OCI-LY3 (cell line): ENCODE results near the gene AGAP2.

Experiments
- H2AFZ ChIP-seq: fragments of 200-600, 300-600 bp; shearing (Covaris generic); 2 replicates; pipeline ENCODE4 v1.6.0; 2014; ENCODE audit warnings: antibody characterized with exemption, low read depth, low read length
- H3K27ac ChIP-seq: fragments of 200-600, 300-600 bp; sonication (generic); 2 replicates; pipeline ENCODE4 v1.5.1; 2014; ENCODE audit warnings: mild to moderate bottlenecking, low read length, moderate library complexity, mixed read lengths
- H3K27me3 ChIP-seq: fragments of 200-600, 300-600 bp; sonication (generic); 2 replicates; pipeline ENCODE4 v1.6.1; 2014; ENCODE audit warnings: low read depth, low read length, mixed read lengths
- H3K36me3 ChIP-seq: fragments of 200-600, 300-600 bp; sonication (generic); replicated peaks from 2 replicates; pipeline ENCODE3; 2014; ENCODE audit warnings: low read depth, low read length, mixed read lengths
- H3K4me1 ChIP-seq: fragments of 300-600, 200-600 bp; sonication (generic); 2 replicates; pipeline ENCODE4 v1.6.1; 2014; ENCODE audit warnings: low read length, mixed read lengths
- H3K4me2 ChIP-seq: fragments of 200-600, 300-600 bp; sonication (generic); 2 replicates; pipeline ENCODE4 v1.6.1; 2014; ENCODE audit warnings: low read length, mixed read lengths
- H3K4me3 ChIP-seq: fragments of 300-600, 200-600 bp; sonication (generic); 2 replicates; pipeline ENCODE4 v1.5.1; 2014; ENCODE audit warnings: antibody characterized with exemption, mild to moderate bottlenecking, low read length, moderate library complexity
- H3K79me2 ChIP-seq: fragments of 300-600, 200-600 bp; shearing (Covaris generic); 2 replicates; pipeline ENCODE4 v1.6.1; 2014; ENCODE audit warnings: mild to moderate bottlenecking, low read length, mixed read lengths
- H3K9ac ChIP-seq: fragments of 300-600, 200-600 bp; shearing (Covaris generic); 2 replicates; pipeline ENCODE4 v1.6.0; 2014; ENCODE audit warnings: mild to moderate bottlenecking, low read length, moderate library complexity
- H3K9me3 ChIP-seq: fragments of 200-600, 300-600 bp; shearing (Covaris generic); 2 replicates; pipeline ENCODE4 v1.6.1; 2014; ENCODE audit warnings: low read length, mixed read lengths; ENCODE audit not compliant: insufficient read depth
- H4K20me1 ChIP-seq: fragments of 200-600, 300-600 bp; sonication (generic); 2 replicates; pipeline ENCODE4 v1.6.1; 2016; ENCODE audit warnings: low read length, mixed read lengths; ENCODE audit not compliant: insufficient read depth
- EZH2phosphoT487 ChIP-seq: fragments of 200-600 bp; shearing (Covaris generic); IDR thresholded peaks from 2 replicates; pipeline ENCODE4 v1.6.1; 2018; ENCODE audit warnings: antibody characterized with exemption, mixed run types, low read depth
- TF ChIP-seq, protein P1 (sequence below): fragments of 200-600, 300-600 bp; sonication (generic); IDR thresholded peaks from 2 replicates; pipeline ENCODE4 v1.5.1; 2014; ENCODE audit warnings: antibody characterized with exemption, low read length, low read depth

The AGAP2 gene

DNA sequence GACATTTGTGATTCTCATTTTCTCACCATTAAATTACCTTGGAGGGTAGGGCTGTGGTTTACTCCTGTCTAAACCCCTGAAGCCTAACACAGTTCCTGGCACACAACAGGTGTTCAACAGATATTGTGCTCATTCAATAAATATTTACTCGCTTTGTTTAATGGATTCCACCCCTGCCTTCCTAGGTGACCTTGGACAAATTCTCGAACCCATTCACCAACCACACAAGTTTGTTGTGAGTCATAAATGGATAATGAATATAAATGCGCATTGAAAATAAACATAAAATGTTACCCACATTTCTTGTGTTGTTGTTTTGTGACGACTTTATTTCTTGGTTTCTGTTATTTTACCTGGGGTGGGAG is 43.7 kb upstream of the AGAP2 start:
- peaks cover 13% of the 10 kb centered on the region for H3K4me1 ChIP-seq
- no peaks in the 10 kb centered on the region for H3K9me3 ChIP-seq
- H3K4me2 ChIP-seq = peak overlapping the region; percentile 83
- peaks cover 19% of the 10 kb centered on the region for H3K79me2 ChIP-seq
- H2AFZ ChIP-seq = peak overlapping the region; percentile 89
- H3K27ac ChIP-seq = no peak overlapping the region
- TF ChIP-seq EZH2phosphoT487 = no peak
- TF ChIP-seq, protein P1, sequence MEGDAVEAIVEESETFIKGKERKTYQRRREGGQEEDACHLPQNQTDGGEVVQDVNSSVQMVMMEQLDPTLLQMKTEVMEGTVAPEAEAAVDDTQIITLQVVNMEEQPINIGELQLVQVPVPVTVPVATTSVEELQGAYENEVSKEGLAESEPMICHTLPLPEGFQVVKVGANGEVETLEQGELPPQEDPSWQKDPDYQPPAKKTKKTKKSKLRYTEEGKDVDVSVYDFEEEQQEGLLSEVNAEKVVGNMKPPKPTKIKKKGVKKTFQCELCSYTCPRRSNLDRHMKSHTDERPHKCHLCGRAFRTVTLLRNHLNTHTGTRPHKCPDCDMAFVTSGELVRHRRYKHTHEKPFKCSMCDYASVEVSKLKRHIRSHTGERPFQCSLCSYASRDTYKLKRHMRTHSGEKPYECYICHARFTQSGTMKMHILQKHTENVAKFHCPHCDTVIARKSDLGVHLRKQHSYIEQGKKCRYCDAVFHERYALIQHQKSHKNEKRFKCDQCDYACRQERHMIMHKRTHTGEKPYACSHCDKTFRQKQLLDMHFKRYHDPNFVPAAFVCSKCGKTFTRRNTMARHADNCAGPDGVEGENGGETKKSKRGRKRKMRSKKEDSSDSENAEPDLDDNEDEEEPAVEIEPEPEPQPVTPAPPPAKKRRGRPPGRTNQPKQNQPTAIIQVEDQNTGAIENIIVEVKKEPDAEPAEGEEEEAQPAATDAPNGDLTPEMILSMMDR = no peak
- H3K4me3 ChIP-seq = peak overlapping the region; percentile 89
- H3K9ac ChIP-seq = peak overlapping the region; percentile 39
- H4K20me1 ChIP-seq = no peaks in the 10 kb centered on the region
- peaks cover 25% of the 10 kb centered on the region for H3K36me3 ChIP-seq
- no peaks in the 10 kb centered on the region for H3K27me3 ChIP-seq

DNA sequence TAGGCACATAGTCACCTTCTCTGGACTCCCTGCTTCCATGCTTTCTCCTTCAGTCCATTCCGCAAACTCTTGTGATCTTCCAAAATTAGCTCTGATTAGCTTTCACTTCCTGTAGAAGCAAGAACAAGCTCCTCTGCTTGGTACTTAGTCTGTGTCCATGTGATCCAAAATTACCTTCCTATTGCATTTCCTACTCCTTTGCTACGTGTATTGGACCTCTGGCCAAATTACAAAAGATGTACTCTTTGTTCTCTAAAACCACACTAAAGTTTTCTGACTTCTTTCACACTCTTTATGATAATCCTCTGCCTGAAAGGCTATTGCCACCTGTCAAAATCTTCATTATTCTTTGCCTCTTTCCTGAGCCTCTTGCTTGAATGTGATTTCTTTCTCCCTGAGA is 43.3 kb upstream of the AGAP2 start:
- peak overlapping the region; percentile 83 for H3K4me2 ChIP-seq
- peaks cover 19% of the 10 kb centered on the region for H3K79me2 ChIP-seq
- H2AFZ ChIP-seq = no peak overlapping the region
- no peak overlapping the region for H3K9ac ChIP-seq
- TF ChIP-seq, protein P1 = no peak
- no peak for TF ChIP-seq EZH2phosphoT487
- H4K20me1 ChIP-seq = no peaks in the 10 kb centered on the region
- H3K9me3 ChIP-seq = no peaks in the 10 kb centered on the region
- H3K36me3 ChIP-seq = peaks cover 20% of the 10 kb centered on the region
- H3K27me3 ChIP-seq = no peaks in the 10 kb centered on the region
- H3K27ac ChIP-seq = no peak overlapping the region
- peaks cover 13% of the 10 kb centered on the region for H3K4me1 ChIP-seq
- H3K4me3 ChIP-seq = no peak overlapping the region

DNA sequence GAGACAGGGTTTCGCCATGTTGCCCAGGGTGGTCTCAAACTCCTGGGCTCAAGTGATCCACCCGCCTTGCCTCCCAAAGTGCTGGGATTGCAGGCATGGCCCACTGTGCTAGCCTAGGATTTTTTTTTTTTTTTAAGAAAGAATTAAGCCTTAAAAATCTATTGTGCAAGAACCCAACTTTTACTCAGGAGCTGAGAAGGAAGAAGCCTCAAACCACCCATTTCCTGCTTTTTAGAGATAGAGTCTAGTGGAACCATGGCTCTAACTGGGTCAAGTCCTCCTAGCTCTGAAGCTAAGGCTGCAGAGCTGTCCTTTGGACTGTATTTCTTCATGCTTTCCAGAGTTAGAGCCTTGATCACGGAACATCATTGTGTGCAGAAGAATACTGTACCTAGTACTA is 42.7 kb upstream of the AGAP2 start:
- no peaks in the 10 kb centered on the region for H3K27me3 ChIP-seq
- H3K4me3 ChIP-seq = no peak overlapping the region
- H3K4me2 ChIP-seq = no peak overlapping the region
- peaks cover 19% of the 10 kb centered on the region for H3K79me2 ChIP-seq
- no peak overlapping the region for H3K27ac ChIP-seq
- H2AFZ ChIP-seq = no peak overlapping the region
- TF ChIP-seq, protein P1 = no peak
- no peak for TF ChIP-seq EZH2phosphoT487
- peaks cover 15% of the 10 kb centered on the region for H3K36me3 ChIP-seq
- H4K20me1 ChIP-seq = no peaks in the 10 kb centered on the region
- H3K9me3 ChIP-seq = no peaks in the 10 kb centered on the region
- peaks cover 13% of the 10 kb centered on the region for H3K4me1 ChIP-seq
- no peak overlapping the region for H3K9ac ChIP-seq

DNA sequence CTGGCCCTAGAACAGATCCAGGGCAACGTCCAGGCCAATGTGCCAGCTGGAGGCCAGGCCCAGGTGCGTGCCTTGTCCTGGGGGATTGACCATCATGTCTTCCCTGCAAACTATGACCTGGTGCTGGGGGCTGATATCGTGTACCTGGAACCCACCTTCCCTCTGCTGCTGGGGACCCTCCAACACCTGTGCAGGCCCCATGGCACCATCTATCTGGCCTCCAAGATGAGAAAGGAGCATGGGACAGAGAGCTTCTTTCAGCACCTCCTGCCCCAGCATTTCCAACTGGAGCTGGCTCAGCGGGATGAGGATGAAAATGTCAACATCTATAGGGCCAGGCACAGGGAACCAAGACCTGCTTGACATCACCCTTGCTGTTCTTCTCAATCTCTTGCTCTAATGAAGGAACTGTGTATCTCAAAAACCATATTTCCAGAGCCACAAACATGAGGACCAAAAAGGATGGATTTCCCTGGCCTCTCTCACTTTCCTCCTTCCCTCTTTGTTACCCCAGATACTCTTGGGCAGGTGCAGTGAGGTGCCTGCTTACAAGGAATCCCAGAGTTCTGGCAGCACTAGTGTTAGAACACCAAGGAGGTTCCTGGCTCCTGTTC is 41.8 kb upstream of the AGAP2 start:
- no peak overlapping the region for H3K9ac ChIP-seq
- TF ChIP-seq EZH2phosphoT487 = no peak
- TF ChIP-seq, protein P1 = no peak
- no peak overlapping the region for H2AFZ ChIP-seq
- no peaks in the 10 kb centered on the region for H3K27me3 ChIP-seq
- H3K4me2 ChIP-seq = no peak overlapping the region
- H4K20me1 ChIP-seq = no peaks in the 10 kb centered on the region
- no peak overlapping the region for H3K4me3 ChIP-seq
- no peaks in the 10 kb centered on the region for H3K9me3 ChIP-seq
- H3K27ac ChIP-seq = no peak overlapping the region
- peaks cover 19% of the 10 kb centered on the region for H3K79me2 ChIP-seq
- peaks cover 7% of the 10 kb centered on the region for H3K36me3 ChIP-seq
- H3K4me1 ChIP-seq = peaks cover 13% of the 10 kb centered on the region
